PFSK-1 (cell line): ENCODE measurements around the gene CDYL.

Experiments used
- FOXP2 ChIP-seq: optimal IDR thresholded peaks from 2 replicates; pipeline ENCODE3; 2011; ENCODE audit warnings: borderline replicate concordance, control low read depth, inconsistent platforms; ENCODE audit not compliant: insufficient read depth; ENCODE audit errors: extremely low read length, extremely low read depth
- POLR2AphosphoS5 ChIP-seq: IDR thresholded peaks from 2 replicates; pipeline ENCODE4 v1.6.1; 2012; ENCODE audit warnings: low read depth, mild to moderate bottlenecking, control low read depth, low read length, moderate library complexity
- SIN3A ChIP-seq: IDR thresholded peaks from 2 replicates; pipeline ENCODE4 v1.6.1; 2012; ENCODE audit warnings: mild to moderate bottlenecking, low read length, moderate library complexity, borderline replicate concordance; ENCODE audit not compliant: insufficient read depth
- TAF1 ChIP-seq: IDR thresholded peaks from 2 replicates; pipeline ENCODE4 v1.6.1; 2012; ENCODE audit warnings: low read length, control low read depth, borderline replicate concordance; ENCODE audit not compliant: insufficient read depth
- TF ChIP-seq, protein P1 (sequence below), 2 experiments: IDR thresholded peaks; 2 replicates each; pipeline versions ENCODE4 v1.6.1 to v1.8.0; 2011 to 2012; ENCODE audit warnings: low read depth in 2 of 2, low read length in 2 of 2, control low read depth in 1 of 2, inconsistent platforms in 1 of 2, mild to moderate bottlenecking in 1 of 2, moderate library complexity in 1 of 2; ENCODE audit not compliant: insufficient read depth in 1 of 2

Gene CDYL

DNA sequence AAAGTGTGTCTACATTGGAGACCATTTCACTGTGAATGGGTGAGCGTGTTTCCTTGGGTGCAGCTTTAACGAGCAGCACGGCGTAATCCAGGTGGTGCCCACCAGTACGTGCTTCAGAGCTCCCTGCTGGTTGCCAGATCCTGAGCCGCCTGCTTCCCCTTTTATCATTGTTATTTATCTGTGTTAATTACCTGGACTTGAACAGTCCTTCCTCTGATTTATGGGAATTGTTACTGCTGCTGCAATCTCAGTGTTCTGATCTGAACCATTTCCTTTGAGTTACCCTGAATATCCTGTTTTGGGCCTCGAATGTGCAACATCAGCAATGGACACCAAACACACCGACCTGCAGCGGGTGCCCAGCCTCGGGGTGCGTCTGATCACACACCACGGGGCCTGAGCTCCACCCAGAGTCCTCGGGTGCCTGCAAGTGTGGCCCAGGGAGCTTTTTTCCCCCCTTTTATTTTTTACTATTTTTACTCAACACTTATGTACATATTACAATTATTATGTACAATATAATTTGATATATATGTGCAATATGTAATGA, 146.4 kb downstream of the CDYL start:
- TF ChIP-seq, protein P1, sequence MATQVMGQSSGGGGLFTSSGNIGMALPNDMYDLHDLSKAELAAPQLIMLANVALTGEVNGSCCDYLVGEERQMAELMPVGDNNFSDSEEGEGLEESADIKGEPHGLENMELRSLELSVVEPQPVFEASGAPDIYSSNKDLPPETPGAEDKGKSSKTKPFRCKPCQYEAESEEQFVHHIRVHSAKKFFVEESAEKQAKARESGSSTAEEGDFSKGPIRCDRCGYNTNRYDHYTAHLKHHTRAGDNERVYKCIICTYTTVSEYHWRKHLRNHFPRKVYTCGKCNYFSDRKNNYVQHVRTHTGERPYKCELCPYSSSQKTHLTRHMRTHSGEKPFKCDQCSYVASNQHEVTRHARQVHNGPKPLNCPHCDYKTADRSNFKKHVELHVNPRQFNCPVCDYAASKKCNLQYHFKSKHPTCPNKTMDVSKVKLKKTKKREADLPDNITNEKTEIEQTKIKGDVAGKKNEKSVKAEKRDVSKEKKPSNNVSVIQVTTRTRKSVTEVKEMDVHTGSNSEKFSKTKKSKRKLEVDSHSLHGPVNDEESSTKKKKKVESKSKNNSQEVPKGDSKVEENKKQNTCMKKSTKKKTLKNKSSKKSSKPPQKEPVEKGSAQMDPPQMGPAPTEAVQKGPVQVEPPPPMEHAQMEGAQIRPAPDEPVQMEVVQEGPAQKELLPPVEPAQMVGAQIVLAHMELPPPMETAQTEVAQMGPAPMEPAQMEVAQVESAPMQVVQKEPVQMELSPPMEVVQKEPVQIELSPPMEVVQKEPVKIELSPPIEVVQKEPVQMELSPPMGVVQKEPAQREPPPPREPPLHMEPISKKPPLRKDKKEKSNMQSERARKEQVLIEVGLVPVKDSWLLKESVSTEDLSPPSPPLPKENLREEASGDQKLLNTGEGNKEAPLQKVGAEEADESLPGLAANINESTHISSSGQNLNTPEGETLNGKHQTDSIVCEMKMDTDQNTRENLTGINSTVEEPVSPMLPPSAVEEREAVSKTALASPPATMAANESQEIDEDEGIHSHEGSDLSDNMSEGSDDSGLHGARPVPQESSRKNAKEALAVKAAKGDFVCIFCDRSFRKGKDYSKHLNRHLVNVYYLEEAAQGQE (IDR thresholded peaks at IDR 0.05; ENCODE audit: insufficient read depth in 1 of 2, low read depth in 2 of 2, low read length in 2 of 2): no peak
- TF ChIP-seq TAF1 (no peak), SIN3A (no peak), FOXP2 (no peak), POLR2AphosphoS5 (no peak)

GRCh38 chr6:4923081-4923480, 146.9 kb downstream of the CDYL start:
- TF ChIP-seq TAF1 (no peak), SIN3A (no peak), FOXP2 (no peak), POLR2AphosphoS5 (no peak)
- TF ChIP-seq, protein P1 (IDR thresholded peaks at IDR 0.05; ENCODE audit: insufficient read depth in 1 of 2, low read depth in 2 of 2, low read length in 2 of 2): no peak

DNA sequence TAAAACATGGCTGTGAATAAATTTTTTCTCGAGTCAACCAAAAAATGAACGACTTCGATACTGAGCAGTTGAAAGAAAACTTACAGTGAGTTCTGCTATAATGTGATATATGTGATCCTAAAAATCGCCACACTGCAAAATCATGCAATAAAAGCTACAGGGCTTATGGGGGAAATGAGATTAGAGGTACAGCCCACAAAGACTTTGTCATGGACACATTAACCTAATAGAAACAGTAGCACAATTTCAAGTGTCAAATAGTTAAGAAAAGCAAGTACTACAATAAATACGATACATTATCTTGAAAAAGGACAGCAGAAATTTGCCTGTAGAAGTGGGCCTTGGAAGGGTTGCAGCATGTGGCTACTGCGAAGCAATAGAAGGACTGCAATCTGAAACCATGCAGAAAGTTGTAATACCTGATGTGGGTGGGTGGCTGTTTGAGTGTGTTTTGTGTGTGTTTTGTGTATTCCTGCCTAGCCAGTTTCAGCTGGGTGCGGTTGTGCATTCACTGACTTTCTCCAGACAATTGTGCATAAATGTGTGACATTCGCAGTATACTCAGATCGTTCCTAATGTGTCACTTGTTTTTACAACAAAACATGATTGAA, 148.6 kb downstream of the CDYL start:
- TF ChIP-seq SIN3A: no peak
- no peak for TF ChIP-seq TAF1
- TF ChIP-seq POLR2AphosphoS5: no peak
- TF ChIP-seq, protein P1 (IDR thresholded peaks at IDR 0.05; ENCODE audit: insufficient read depth in 1 of 2, low read depth in 2 of 2, low read length in 2 of 2): no peak
- TF ChIP-seq FOXP2: no peak

DNA sequence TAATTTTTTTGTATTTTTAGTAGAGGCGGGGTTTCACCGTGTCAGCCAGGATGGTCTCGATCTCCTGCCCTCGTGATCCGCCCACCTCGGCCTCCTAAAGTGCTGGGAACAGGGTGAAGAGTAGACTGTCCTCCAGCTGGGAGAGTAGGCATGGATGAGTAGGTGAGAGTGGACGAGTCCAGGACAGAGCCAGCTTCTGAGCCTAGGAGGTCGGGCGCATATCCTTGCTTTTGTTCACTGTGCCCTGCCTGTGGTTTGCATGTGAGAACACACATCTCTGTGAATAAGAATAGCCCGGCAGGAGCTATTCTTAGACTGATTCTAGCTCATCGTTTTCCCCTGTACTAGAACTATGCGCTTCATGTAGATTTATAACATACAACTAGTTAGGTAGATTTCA, 149.4 kb downstream of the CDYL start:
- TF ChIP-seq, protein P1 (IDR thresholded peaks at IDR 0.05; ENCODE audit: insufficient read depth in 1 of 2, low read depth in 2 of 2, low read length in 2 of 2): no peak
- TF ChIP-seq SIN3A (no peak), POLR2AphosphoS5 (no peak), TAF1 (no peak), FOXP2 (no peak)

DNA sequence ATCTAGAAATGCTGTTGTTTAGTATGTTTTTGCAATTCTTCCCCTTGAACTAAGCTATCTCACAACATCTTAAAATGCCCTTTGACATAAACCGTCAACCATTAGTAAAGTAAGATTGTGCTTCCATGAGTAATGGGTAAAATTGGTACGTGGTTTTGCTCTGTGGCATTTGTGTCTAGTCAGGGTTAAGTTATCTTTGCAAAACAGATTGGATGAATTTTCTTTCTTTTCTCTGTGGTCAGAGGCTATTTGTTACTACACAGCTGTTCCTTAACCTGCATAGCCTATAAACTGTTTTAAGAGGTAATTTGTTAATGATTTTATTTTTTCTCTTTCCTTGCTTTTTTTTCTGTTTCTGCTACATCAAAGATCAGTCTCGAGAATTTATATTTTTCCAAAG, 152.2 kb downstream of the CDYL start:
- TF ChIP-seq FOXP2: no peak
